Measurements from ENCODE around the gene ITPK1.

DNA sequence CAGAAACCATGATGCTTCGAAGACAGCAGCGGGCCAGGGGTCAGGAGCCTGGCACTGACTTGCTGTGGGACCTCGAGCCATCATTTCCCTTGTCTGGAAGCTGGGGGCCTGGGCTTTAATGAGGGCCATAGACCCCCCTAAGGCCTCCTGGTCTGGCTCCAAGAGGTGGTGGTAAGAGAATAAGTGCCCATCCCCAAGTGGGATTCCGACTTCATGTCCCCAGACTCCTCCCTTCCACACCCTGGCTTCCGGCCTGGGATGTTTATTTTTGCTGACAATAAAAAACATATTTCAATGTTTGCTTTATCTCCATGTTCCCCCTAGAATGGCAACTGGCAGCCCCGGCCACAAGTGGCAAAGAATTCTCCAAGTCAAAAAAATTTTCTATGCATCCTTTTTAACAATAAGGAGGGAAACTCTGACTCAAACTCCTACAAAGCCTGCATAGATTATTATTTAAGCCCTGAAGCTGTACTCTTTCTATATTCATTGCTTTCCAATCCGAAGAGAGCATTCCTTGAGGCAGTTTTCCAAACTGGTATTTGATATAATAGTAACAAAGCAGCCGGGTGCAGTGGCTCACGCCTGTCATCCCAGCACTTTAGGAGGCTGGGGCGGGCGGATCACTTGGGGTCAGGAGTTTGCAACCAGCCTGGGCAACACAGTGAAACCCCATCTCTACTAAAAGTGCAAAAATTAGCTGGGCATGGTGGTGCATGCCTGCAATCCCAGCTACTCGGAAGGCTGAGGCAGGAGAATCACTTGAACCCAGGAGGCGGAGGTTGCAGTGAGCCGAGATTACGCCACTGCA lies 84.0 kb downstream of the ITPK1 start:
- TF ChIP-seq, protein P1, sequence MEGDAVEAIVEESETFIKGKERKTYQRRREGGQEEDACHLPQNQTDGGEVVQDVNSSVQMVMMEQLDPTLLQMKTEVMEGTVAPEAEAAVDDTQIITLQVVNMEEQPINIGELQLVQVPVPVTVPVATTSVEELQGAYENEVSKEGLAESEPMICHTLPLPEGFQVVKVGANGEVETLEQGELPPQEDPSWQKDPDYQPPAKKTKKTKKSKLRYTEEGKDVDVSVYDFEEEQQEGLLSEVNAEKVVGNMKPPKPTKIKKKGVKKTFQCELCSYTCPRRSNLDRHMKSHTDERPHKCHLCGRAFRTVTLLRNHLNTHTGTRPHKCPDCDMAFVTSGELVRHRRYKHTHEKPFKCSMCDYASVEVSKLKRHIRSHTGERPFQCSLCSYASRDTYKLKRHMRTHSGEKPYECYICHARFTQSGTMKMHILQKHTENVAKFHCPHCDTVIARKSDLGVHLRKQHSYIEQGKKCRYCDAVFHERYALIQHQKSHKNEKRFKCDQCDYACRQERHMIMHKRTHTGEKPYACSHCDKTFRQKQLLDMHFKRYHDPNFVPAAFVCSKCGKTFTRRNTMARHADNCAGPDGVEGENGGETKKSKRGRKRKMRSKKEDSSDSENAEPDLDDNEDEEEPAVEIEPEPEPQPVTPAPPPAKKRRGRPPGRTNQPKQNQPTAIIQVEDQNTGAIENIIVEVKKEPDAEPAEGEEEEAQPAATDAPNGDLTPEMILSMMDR (conservative IDR thresholded peaks at IDR 0.05 in 1 of 2, IDR thresholded peaks at IDR 0.05 in 1 of 2; ENCODE audit: extremely low read depth in 1 of 2, insufficient read depth in 1 of 2, low read depth in 1 of 2, low read length in 2 of 2) = no peak
- no peak for TF ChIP-seq EZH2 (IDR thresholded peaks at IDR 0.05; ENCODE audit: borderline replicate concordance, low read length)

All from mammary epithelial cell (primary cell).